WTC11 (cell line): Measurements from ENCODE around the gene STAB2. TPM values are rescaled to one million over a fixed set of nuclear protein-coding genes. Genes with fewer than 3 reads are reported as not detected.

Experiments
- ATAC-seq: fragments of 200-7000 bp; cut with Tn5 transposase; 2 replicates; pipeline ENCODE4 v1.10.0; 2021; ENCODE audit warnings: mild to moderate bottlenecking, moderate library complexity
- CTCF ChIA-PET: fragments of 300-600 bp; sonication (Branson Sonifier 250); formaldehyde crosslinking; loops from one replicate; lab custom pipeline; 2021; ENCODE audit warnings: antibody characterized with exemption; lab: Charles Lee
- POLR2A ChIA-PET: fragments of 350-600 bp; sonication (Branson Sonifier 250); formaldehyde crosslinking; loops from one replicate; lab custom pipeline; 2021; ENCODE audit warnings: antibody characterized with exemption; lab: Charles Lee
- DNase-seq: peaks from one replicate; pipeline ENCODE4 v3.0.0; 2021; ENCODE audit warnings: low spot score
- H3K27ac Mint-ChIP-seq: 2 replicates; pipeline ENCODE4 v1.8.0; 2021; ENCODE audit warnings: mixed read lengths
- H3K27me3 Mint-ChIP-seq: 2 replicates; pipeline ENCODE4 v1.8.0; 2021; ENCODE audit warnings: low read depth, mild to moderate bottlenecking, moderate library complexity, mixed read lengths
- H3K36me3 Mint-ChIP-seq: 2 replicates; pipeline ENCODE4 v1.8.0; 2021; ENCODE audit warnings: mixed read lengths
- H3K4me1 Mint-ChIP-seq: 2 replicates; pipeline ENCODE4 v1.8.0; 2022; ENCODE audit warnings: mixed read lengths
- H3K4me3 Mint-ChIP-seq: 2 replicates; pipeline ENCODE4 v1.8.0; 2021; ENCODE audit warnings: mild to moderate bottlenecking, moderate library complexity, mixed read lengths
- H3K9me3 Mint-ChIP-seq: 2 replicates; pipeline ENCODE4 v1.8.0; 2021; ENCODE audit warnings: mixed read lengths
- ARID4B ChIP-seq: sonication (generic); formaldehyde crosslinking; IDR thresholded peaks from 2 replicates; pipeline ENCODE4 v1.8.0; 2023; ENCODE audit warnings: missing genetic modification reagents, mild to moderate bottlenecking, borderline replicate concordance
- ATF6 ChIP-seq: sonication (generic); formaldehyde crosslinking; IDR thresholded peaks from 2 replicates; pipeline ENCODE4 v1.8.1; 2023; ENCODE audit warnings: mild to moderate bottlenecking, missing genetic modification reagents
- E2F4 ChIP-seq: sonication (generic); formaldehyde crosslinking; IDR thresholded peaks from 2 replicates; pipeline ENCODE4 v1.8.1; 2022; ENCODE audit warnings: low read depth, mild to moderate bottlenecking, moderate library complexity, missing genetic modification reagents, borderline replicate concordance
- E2F5 ChIP-seq: sonication (generic); formaldehyde crosslinking; IDR thresholded peaks from 2 replicates; pipeline ENCODE4 v1.8.1; 2022; ENCODE audit warnings: mild to moderate bottlenecking, moderate library complexity, missing genetic modification reagents
- EMX1 ChIP-seq: fragments of 250-450 bp; sonication (Bioruptor Pico); IDR thresholded peaks from 2 replicates; pipeline ENCODE4 v1.8.0; 2021; ENCODE audit warnings: mild to moderate bottlenecking
- FOXK1 ChIP-seq: sonication (generic); formaldehyde crosslinking; IDR thresholded peaks from 2 replicates; pipeline ENCODE4 v1.8.0; 2022; ENCODE audit warnings: mild to moderate bottlenecking, moderate library complexity, missing genetic modification reagents
- FOXP1 ChIP-seq: sonication (generic); formaldehyde crosslinking; IDR thresholded peaks from 2 replicates; pipeline ENCODE4 v1.8.0; 2022; ENCODE audit warnings: missing genetic modification reagents, mild to moderate bottlenecking, moderate library complexity, borderline replicate concordance
- FOXP4 ChIP-seq: sonication (generic); formaldehyde crosslinking; IDR thresholded peaks from 2 replicates; pipeline ENCODE4 v1.8.0; 2022; ENCODE audit warnings: mild to moderate bottlenecking, missing genetic modification reagents
- GTF2I ChIP-seq: fragments of 250-450 bp; sonication (Bioruptor Pico); conservative IDR thresholded peaks from 2 replicates; pipeline ENCODE4 v1.4.0; 2021; ENCODE audit warnings: mild to moderate bottlenecking
- JAZF1 ChIP-seq: fragments of 250-450 bp; sonication (Bioruptor Pico); IDR thresholded peaks from 2 replicates; pipeline ENCODE4 v1.9.0; 2021; ENCODE audit warnings: moderate library complexity, mild to moderate bottlenecking, inconsistent platforms
- NR3C1 ChIP-seq: sonication (generic); formaldehyde crosslinking; conservative IDR thresholded peaks from 2 replicates; pipeline ENCODE4 v1.8.1; 2023; ENCODE audit warnings: low read depth, mild to moderate bottlenecking, missing genetic modification reagents
- RORB ChIP-seq: fragments of 250-450 bp; sonication (Bioruptor Pico); IDR thresholded peaks from 2 replicates; pipeline ENCODE4 v1.9.0; 2021; ENCODE audit warnings: mild to moderate bottlenecking
- SOX15 ChIP-seq: fragments of 250-450 bp; sonication (Bioruptor Pico); IDR thresholded peaks from 2 replicates; pipeline ENCODE4 v1.9.0; 2021; ENCODE audit warnings: mild to moderate bottlenecking
- TP53 ChIP-seq: sonication (generic); formaldehyde crosslinking; IDR thresholded peaks from 2 replicates; pipeline ENCODE4 v1.8.1; 2023; ENCODE audit warnings: mild to moderate bottlenecking, missing genetic modification reagents
- USF1 ChIP-seq: sonication (generic); formaldehyde crosslinking; IDR thresholded peaks from 2 replicates; pipeline ENCODE4 v1.8.0; 2022; ENCODE audit warnings: mild to moderate bottlenecking, missing genetic modification reagents
- ZBTB43 ChIP-seq: sonication (generic); formaldehyde crosslinking; IDR thresholded peaks from 2 replicates; pipeline ENCODE4 v1.8.1; 2023; ENCODE audit warnings: mild to moderate bottlenecking, missing genetic modification reagents
- ZNF232 ChIP-seq: sonication (generic); formaldehyde crosslinking; IDR thresholded peaks from 2 replicates; pipeline ENCODE4 v1.8.0; 2022; ENCODE audit warnings: mild to moderate bottlenecking, missing genetic modification reagents
- ZNF416 ChIP-seq: fragments of 250-450 bp; sonication (Bioruptor Pico); IDR thresholded peaks from 2 replicates; pipeline ENCODE4 v1.9.0; 2021; ENCODE audit warnings: mild to moderate bottlenecking, inconsistent platforms
- ZNF423 ChIP-seq: fragments of 250-450 bp; sonication (Bioruptor Pico); IDR thresholded peaks from 2 replicates; pipeline ENCODE4 v2.1.2; 2022; ENCODE audit warnings: mild to moderate bottlenecking, moderate library complexity
- ZNF532 ChIP-seq: fragments of 250-450 bp; sonication (Bioruptor Pico); IDR thresholded peaks from 2 replicates; pipeline ENCODE4 v1.9.0; 2021; ENCODE audit warnings: mild to moderate bottlenecking, borderline replicate concordance
- total RNA-seq: library from RNA; stranded (reverse); gene quantifications from 3 replicates; pipeline ENCODE4 v1.2.3, GENCODE V29; 2021

Gene STAB2
- total RNA-seq, 1 experiment from 2014 or later: 0.48 TPM

GRCh38 chr12:103637429-103637828 lies 50.4 kb downstream of the STAB2 start:
- Mint-ChIP-seq H3K27ac (no peak overlapping the region), H3K9me3 (peaks cover 18% of the 10 kb centered on the region), H3K27me3 (no peaks in the 10 kb centered on the region), H3K4me1 (no peaks in the 10 kb centered on the region), H3K36me3 (peaks cover 2% of the 10 kb centered on the region; the same call in 1 of the 2 replicates), H3K4me3 (no peak overlapping the region)
- DNase-seq (no peak), ATAC-seq (no peak)
- TF ChIP-seq USF1 (no peak), ZNF416 (no peak), NR3C1 (no peak), FOXP1 (CRISPR knock-in tag) (no peak), E2F5 (CRISPR knock-in tag) (no peak), ZBTB43 (no peak), FOXP4 (CRISPR knock-in tag) (no peak), ARID4B (no peak), SOX15 (CRISPR knock-in tag) (no peak), ZNF423 (no peak), GTF2I (CRISPR knock-in tag) (no peak), ZNF232 (CRISPR knock-in tag) (no peak)
- ChIA-PET POLR2A (no interaction called here), CTCF (no interaction called here)

- H3K9me3 Mint-ChIP-seq: peaks cover 25% of the 10 kb centered on the region
- ChIA-PET POLR2A (no interaction called here), CTCF (interaction anchor here (0.7 kb wide), 1 partner anchor 275 kb away, joined by 3 read pairs; no protein-coding TSS in a partner anchor)
- H3K27me3 Mint-ChIP-seq: no peaks in the 10 kb centered on the region
- ATAC-seq: no peak
- no peak for TF ChIP-seq ZNF532 (CRISPR knock-in tag)
- TF ChIP-seq JAZF1 (CRISPR knock-in tag): no peak
- no peak for TF ChIP-seq FOXK1 (CRISPR knock-in tag)
- no peak for TF ChIP-seq EMX1 (CRISPR knock-in tag)
- TF ChIP-seq E2F4 (CRISPR knock-in tag): no peak
- no peak for TF ChIP-seq TP53 (CRISPR knock-in tag)
- TF ChIP-seq RORB (CRISPR knock-in tag): no peak
- no peak for TF ChIP-seq ATF6
- TF ChIP-seq, all 79 proteins: peak for 0
- no peak overlapping the region for H3K27ac Mint-ChIP-seq
- no peaks in the 10 kb centered on the region for H3K4me1 Mint-ChIP-seq
- no peak for DNase-seq
- no peak overlapping the region for H3K4me3 Mint-ChIP-seq
- peaks cover 7% of the 10 kb centered on the region; the same call in 1 of the 2 replicates for H3K36me3 Mint-ChIP-seq
Measured at GRCh38 chr12:103639983-103640382, 52.9 kb downstream of the STAB2 start.
